Stimulated activated CD4-positive, alpha-beta T cell treated with anti-CD3 and anti-CD28 coated beads, TNF-alpha, amount 100 ng/mL, for 48 hours (primary cell): ENCODE data around the gene TAS2R19.
"Not testable (repeated sequence)": the region's sequence is repeated elsewhere in the genome, so short reads cannot be mapped to it uniquely, and the experiment has no call there.

Source experiments
- DNase-seq, 3 donors: peaks; one replicate each; pipeline ENCODE4 v3.0.0-alpha.2; 2020; ENCODE audit warnings: low read depth in 3 of 3

TAS2R19 gene, protein sequence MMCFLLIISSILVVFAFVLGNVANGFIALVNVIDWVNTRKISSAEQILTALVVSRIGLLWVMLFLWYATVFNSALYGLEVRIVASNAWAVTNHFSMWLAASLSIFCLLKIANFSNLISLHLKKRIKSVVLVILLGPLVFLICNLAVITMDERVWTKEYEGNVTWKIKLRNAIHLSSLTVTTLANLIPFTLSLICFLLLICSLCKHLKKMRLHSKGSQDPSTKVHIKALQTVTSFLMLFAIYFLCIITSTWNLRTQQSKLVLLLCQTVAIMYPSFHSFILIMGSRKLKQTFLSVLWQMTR

DNA sequence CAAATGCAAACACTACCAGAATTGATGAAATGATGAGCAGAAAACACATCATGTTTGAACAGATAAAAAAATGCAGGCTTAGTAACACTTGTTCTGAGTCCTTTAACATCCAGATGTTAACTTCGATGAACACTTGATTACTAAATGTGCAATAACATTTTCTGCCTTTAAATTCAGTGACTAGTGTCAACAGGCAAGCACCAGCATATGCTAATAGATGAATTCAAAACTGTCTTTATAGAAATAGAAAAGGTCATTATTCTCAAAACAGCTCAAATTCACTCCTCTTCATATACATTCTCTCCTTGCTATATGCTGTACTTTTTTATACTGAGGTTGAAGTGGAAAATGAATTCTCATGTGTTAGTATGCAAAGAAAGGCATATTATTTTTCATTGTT, at the start of gene TAS2R19:
TSS of gene TAS2R19 (minus strand) at position 101 of the 400 bp plus-strand sequence. CDS start at position 52, 49 bp downstream.
- no peak for DNase-seq

- no peak for DNase-seq
Measured at GRCh38 chr12:11071414-11071813, 49.0 kb upstream of the TAS2R19 start.

DNA sequence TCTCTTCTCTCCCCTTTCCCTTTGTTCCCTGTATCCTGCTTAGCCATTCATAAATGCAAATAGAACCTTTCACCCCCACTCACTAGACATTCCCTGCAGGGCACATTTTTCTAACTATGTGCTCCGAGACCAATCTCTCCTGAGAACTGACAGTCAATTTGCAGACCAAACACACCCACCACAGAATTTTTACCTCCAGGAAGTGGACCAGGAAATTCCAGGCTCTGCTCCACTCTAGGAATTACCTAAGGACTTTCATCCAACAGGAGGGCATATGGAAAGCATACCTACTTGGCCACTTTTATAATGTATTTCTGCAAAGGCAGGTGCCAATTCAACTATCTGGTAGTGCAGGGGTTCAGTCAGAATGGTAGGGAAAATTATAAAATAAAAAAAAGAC, 48.6 kb upstream of the TAS2R19 start:
- DNase-seq, result no peak

DNA sequence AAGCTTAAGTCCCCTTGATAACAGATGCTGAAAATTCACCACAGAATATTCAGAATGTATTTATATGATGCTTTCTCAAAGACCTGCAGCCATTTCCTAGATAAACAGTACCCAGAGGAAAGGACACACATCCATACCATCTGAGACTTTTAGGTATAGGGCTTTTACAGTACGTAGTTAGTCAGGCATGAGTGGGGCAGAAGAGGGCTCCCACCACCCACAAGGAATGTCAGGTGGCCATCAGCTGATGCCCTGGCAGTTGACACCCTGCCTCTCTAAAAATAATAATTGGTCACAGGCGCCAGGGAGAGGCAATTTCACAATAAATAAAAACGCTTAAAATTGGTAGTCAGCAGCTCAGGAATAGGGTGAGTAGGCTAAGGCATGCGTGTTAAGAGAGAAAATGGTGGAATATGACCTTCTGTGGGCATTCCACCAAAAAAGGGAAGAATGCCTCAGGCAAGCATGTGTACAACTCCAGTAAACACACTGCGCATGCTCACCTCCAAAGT, 47.5 kb upstream of the TAS2R19 start:
- no peak for DNase-seq

DNA sequence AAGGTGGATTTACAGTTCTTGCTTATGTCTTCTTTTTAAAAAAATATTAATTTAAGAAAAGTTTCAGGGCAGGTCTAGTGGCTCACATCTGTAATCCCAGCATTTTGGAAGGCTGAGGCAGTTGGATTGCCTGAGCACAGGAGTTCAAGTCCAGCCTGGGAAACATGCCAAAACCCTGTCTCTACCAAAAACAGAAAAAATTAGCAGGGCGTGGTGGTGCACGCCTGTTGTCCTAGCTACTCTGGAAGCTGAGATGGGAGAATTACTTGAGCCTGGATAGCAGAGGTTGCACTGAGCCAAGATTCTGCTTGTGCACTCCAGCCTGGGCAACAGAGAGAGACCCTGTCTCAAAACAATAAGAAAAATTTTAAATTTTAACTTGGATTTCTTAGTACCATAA, 45.1 kb upstream of the TAS2R19 start:
- no peak for DNase-seq

DNA sequence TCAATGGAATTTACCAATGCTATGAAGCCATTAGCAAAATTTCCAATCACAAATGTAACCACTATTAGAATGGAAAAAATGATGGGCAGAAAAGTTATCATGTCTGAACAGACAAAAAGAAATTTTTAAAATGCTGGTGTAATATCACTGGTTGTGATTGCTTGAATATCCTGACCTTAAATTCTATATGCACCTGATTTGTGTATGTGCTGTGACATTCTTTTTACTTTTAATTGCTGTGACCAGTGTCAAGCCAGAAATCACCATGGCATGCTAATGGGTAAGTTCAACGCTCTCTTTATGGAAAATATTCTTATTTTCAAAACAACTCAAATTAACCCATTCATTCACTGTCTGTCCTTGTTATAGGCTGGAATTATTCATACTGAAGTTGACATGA, 39.8 kb upstream of the TAS2R19 start, which contains the start of gene TAS2R46:
TSS of gene TAS2R46 (minus strand) at position 101 of the 400 bp plus-strand sequence. CDS start at position 101, 0 bp downstream.
- not testable (repeated sequence) for DNase-seq

DNA sequence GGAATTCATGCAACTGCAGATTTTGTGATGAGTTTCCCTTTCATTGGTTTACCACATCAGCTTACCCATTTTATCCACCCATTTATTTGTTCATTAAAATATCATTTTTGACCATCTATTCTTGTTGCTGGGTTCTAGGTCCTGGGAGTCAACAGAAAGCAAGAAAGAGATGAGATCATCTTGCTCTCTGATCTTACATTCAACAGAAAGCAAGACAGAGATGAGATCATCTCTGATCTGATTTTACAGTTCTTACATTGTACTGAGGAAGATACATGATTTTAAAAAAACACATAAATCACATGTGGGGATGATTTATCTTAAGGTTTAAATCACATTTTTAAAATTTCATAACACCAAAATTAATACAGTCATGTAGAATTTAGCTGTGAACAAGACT, 37.4 kb upstream of the TAS2R19 start:
- DNase-seq, result no peak

GRCh38 chr12:11059041-11059440, 36.6 kb upstream of the TAS2R19 start:
- no peak for DNase-seq

DNA sequence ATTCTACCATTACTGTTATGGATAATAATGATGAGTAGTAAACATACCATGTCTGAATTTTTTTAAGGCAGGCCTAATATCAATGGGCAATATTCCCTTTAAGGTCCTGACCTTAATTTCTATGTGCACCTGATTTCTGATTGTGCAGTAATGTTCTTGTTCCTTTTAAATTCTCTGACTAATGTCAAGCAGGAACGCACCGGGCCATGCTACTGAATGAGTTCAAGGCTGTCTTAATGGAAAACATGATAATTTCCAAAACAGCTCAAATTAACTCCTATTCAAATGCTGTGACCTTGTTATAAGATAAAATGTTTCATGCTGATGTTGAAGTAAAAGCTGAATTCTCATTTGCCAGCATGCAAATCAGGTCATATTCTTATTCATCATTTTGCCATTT, 32.9 kb upstream of the TAS2R19 start:
- DNase-seq, result no peak

- DNase-seq, result not testable (repeated sequence)
Measured at GRCh38 chr12:11049806-11050531, 27.5 kb upstream of the TAS2R19 start.

DNA sequence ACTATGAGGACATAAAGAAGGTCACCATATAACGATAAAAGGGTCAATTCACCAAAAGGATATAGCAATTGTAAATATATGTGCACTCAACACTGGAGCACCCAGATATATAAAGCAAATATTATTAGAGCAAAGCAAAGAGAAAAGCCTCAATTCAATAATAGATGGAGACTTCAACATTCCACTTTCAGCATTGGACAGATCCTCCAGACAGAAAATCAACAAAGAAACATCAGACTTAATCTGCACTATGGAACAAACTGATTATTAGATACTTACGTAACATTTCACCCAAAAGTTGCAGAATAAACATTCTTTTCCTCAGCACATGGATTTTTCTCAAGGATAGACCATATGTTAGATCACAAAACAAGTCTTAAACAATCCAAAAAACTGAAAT, 18.9 kb upstream of the TAS2R19 start:
- DNase-seq, result not testable (repeated sequence)

- no peak for DNase-seq
Measured at GRCh38 chr12:11040162-11040561, 17.7 kb upstream of the TAS2R19 start.

GRCh38 chr12:11039171-11039570, 16.8 kb upstream of the TAS2R19 start:
- no peak for DNase-seq

- not testable (repeated sequence) for DNase-seq
Measured at GRCh38 chr12:11033959-11034358, 11.5 kb upstream of the TAS2R19 start.

DNA sequence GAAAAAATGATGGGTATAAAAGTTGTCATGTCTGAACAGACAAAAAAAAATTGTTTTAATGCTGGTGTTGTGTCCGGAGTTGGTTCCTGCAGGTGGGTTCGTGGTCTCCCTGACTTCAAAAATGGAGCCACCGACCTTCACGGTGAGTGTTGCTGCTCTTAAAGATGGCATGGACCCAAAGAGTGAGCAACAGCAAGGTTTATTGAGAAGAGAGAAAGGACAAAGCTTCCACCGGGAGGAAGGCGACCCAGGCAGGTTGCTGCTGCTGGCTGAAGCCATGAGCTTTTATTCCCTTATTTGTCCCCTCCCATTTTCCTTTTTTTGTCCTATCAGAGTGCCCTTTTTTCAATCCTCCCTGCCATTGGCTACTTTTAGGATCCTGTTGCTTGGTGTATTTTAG, 8.9 kb upstream of the TAS2R19 start, which contains the start of gene TAS2R31:
TSS of gene TAS2R31 (minus strand) at position 101 of the 400 bp plus-strand sequence. CDS start at position 29, 72 bp downstream.
- DNase-seq, result no peak

DNA sequence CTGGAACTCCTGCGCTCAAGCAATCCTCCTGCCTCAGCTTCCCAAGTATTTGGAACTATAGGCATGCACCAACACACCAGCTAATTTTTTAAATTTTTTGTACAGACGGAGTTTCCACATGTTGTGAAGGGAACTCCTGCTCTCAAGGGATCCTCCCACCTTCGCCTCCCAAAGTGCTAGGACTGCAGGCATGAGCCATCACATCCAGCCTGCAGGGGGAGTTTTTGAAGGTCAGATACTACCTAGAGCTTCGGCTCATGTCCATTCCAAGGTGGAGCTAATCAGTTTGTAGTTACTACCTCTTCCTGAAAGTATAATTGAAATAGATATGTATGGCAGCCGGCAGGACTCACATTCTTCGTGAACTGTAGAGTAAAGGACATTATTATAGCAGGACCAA, 3.7 kb upstream of the TAS2R19 start:
- no peak for DNase-seq

DNA sequence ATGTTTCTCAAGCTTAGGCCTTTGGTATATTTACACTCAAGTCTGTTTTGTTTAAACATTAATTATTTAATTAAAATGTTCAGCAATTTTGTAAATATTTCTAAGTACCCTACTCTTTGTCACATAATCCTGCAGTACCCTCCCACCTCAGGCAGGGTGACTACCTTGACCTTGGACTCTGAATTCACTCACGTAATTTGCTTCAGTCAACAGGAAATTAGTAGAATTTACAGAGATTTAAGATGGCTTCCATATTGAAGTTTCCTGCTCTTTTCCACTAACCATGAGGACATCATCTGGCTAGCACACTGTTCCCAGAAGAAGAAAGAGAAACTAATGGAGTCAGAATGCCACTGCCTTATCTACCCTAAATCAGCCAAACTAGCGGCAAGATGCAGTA, 967 bp upstream of the TAS2R19 start:
- no peak for DNase-seq

GRCh38 chr12:11016937-11017336, 5.5 kb downstream of the TAS2R19 start:
- DNase-seq, result no peak

DNA sequence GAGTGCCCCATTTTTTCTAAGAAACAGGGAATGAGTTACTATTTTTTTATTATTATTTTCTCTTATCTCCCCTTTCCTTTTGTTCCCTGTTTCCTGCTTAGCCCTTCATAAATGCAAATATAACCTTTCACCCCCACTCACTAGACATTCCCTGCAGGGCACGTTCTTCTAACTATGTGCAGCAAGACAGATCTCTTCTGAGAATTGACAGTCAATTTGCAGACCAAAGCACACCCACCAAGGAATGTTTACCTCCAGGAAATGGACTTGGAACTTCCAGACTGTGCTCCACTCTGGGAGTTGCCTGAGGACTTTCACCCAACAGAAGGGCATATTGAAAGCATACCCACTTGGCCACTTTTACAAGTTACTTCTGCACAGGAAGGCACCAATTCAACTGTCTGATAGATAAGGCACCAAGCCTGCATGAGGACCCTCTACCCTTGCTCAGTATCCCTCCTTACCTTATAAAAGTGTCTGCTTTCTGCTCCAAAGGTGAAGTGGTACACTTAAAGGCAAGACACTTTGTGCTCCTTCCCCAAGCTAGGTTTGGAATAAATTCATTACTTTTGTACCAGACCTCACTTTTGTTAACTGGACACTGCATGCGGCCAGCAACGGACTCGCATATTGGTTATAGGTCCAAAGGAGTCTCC, 6.5 kb downstream of the TAS2R19 start:
- DNase-seq, result no peak

DNA sequence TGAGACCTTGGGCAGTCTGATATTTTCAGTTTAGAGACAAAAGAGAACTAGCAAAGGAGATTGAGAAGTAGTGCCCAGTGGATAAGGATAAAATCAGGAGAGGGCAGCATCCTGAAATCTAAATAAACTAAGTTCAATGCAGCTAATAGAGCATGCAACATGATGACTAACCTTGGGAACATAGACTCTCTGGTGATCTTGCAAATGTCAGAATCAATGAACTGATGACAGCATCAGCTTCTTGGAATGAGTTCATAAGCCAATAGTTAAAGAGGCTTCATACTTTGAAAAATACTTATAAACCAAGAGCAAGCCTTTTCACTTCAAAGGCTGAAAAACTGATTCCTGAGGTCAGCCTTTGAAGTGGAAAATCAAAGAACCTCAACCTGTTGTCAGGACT, 8.2 kb downstream of the TAS2R19 start:
- no peak for DNase-seq

DNA sequence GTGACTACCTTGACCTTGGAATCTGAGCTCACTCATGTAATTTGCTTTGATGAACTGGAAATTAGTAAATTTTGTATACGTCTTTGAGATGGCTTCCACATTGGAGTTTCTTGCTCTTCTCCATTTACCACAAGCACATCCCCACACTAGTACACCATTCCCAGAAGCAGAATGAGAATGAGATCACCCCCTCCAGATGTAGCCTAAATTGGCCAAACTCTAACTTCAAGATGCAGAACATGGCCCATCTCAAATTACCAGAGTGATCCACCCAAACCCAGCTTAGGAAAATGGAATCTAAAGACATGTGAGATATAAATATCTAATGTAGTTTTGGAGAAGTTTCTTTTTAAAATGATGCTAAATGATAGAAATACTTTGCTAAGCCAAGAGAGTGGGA, 14.8 kb downstream of the TAS2R19 start:
- DNase-seq, result no peak

GRCh38 chr12:10998204-10998603, 24.2 kb downstream of the TAS2R19 start, which contains the start of gene TAS2R20:
Gene TAS2R20, minus strand, starts transcription at chr12:10998304. Its CDS starts 429 bp downstream, at chr12:10997875.
- no peak for DNase-seq
